Measurements from ENCODE around the gene MRPS14. TPM values are rescaled to one million over a fixed set of nuclear protein-coding genes. Genes with fewer than 3 reads are reported as not detected.

MRPS14 gene
- 15.2 and 21.3 TPM in 2 replicates for total RNA-seq

DNA sequence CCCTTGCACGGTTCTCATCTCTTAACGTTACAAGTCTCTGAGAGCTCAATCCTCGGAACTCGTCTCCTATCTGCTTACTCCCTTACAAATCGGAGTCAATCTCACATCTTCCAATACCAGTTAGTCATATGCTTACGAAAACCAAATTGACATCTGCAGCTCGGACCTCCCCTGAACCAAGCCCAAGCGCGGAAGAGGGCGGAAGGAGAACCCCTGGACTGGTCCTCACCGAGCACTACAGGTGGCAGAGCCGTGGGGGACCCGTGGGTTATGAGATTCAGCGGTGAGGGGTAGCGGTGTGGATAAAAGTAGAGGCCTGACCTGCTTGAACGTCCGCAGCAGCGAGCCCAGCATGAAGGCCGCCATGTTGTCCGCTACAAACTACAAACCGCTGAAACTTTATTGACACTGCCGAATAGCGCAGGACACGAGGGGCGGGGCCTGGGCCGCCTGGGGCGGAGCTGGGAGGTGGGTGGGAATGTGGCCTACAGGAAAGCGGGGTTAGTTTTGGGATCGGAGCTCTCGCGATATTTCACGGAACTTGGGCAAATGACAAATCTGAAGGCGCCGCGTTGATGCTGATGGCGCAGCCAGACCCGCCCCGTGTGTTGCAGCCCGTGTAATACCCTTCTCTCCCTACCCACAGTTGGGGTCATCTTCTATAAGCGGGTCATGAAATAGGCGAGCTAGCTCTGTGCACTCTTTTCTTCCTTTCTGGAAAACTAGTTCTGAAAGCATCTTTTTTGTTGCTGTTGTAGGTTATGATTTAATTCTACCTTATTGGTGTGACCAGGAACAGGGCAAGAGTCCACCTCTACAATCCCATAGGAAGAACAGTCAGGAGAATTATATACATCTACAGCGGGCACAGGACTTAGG is at the start of gene MRPS14:
Gene MRPS14 (minus strand): TSS at position 383 of the 879 bp plus-strand sequence. CDS start 17 bp downstream, at position 366.

DNA sequence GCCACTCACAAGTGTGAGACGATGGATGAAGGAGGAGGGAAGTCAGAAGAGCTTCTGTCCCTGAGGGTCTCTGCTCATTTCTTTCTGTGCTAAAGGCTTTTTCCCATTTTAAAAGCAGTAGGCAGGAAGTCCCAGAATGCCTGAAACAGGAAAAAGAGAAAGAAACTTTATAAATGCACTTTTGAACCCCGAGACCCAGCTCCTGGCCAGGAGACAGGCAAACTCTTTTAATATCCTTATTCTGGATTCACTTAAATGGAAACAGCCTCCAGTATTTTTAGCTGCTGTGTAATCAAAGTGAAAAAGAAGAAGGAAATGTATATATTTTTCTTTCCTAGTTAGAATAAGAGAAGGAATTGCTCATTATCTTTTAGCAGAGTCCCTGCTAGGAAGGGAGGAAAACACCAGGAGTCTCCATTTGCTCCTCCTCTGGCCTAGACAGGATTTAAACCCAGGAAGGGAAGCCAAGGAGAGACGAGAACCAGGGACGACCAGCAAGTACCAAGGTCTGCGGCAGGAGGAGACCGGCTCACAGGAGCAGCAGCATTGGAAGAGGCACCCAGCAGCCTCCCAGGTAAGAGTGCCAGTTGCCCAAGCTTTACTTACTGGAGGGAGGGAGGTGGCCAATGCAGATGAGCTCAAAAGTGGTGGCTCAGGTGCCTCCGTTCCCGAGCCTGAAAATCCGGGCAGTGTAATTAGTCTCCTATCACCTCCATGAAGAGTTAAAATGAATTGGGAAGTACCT is 44.3 kb upstream of the MRPS14 start, which contains the start of gene TNN:
Gene TNN (plus strand): TSS at position 472 of the 745 bp plus-strand sequence. CDS start 9,586 bp downstream, outside the sequence.

DNA sequence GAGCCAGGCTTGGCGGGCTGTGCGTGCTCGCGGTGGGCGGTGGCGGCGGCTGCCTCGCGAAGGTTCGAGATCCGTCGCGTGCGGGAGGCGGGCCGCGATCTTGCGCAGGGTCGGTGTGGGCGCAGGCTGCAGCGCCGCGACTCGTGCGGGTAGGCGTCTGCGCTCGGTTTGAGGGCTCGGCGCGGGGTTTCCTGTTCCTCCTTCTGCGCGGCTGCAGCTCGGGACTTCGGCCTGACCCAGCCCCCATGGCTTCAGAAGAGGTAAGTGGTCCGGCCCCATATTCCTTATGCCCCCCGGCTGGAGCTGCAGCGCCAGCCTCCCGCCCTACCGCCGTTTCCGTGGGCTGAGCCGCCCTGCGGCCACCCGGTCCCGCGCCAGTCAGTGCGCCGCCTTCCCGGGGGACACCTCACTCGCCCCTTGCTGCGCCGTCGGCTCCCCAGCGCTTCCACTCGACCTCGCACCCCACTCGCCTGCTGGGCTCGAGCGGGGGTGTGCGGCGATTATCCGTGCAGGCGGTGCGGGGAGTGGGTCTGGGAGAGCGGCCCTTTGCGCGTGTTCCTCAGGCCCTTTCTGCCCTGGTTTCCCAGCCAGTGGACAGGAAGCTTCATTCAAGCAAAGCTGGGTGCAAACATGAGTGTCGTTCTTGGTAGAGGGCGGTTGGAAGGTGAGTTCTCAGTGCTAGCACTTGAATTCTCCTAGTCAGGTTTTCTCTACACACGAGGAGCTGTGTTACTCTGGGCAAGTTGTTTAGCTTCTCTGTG is 23.1 kb downstream of the MRPS14 start, which contains the start of gene CACYBP:
Gene CACYBP (plus strand): TSS at position 12 of the 761 bp plus-strand sequence. CDS start 234 bp downstream, at position 246.

Other genes starting within 250 kb of the MRPS14 start
- gene CACYBP, start 23.5 kb downstream of the MRPS14 start, total RNA-seq: 81.2 and 291 TPM in 2 replicates
- gene TNN, start 44.4 kb upstream of the MRPS14 start, total RNA-seq: not detected in 2 replicates
- 4.0 and 7.2 TPM in 2 replicates for gene KIAA0040, start 169.4 kb upstream of the MRPS14 start, total RNA-seq